Activated naive CD4-positive, alpha-beta T cell treated with anti-CD3 and anti-CD28 coated beads, Interleukin-2, amount 50 U/mL, for 72 hours (primary cell): ENCODE results near the gene UBASH3B. TPM values are rescaled to one million over a fixed set of nuclear protein-coding genes. Genes with fewer than 3 reads are reported as not detected.
A peak's percentile ranks its signal among the peaks of the same experiment; 100 is the strongest.

ENCODE experiments used
- ATAC-seq, 2 donors: fragments of 150-1000 bp; cut with Tn5 transposase; 2 replicates each; pipeline ENCODE4 v1.10.0; 2021; ENCODE audit warnings: mild to moderate bottlenecking in 2 of 2, moderate library complexity in 2 of 2
- DNase-seq, 2 donors: peaks; one replicate each; pipeline ENCODE4 v3.0.0; 2021 to 2022; ENCODE audit warnings: low spot score in 2 of 2
- H3K27ac Mint-ChIP-seq, 2 donors: one replicate each; pipeline ENCODE4 v1.8.0; 2022; ENCODE audit warnings: mild to moderate bottlenecking in 2 of 2, mixed read lengths in 2 of 2
- H3K36me3 Mint-ChIP-seq, 2 donors: one replicate each; pipeline ENCODE4 v1.8.0; 2022; ENCODE audit warnings: mixed read lengths in 2 of 2
- H3K9me3 Mint-ChIP-seq, 2 donors: one replicate each; pipeline ENCODE4 v1.8.0; 2022; ENCODE audit warnings: mixed read lengths in 2 of 2
- total RNA-seq, 2 donors: library from RNA; stranded (reverse); gene quantifications; one replicate each; pipeline ENCODE4 v1.2.3, GENCODE V29; 2022

Gene UBASH3B
- total RNA-seq, 2 donors from 2014 or later, result 11.6 to 26.0 TPM

GRCh38 chr11:122690384-122690783, 34.9 kb downstream of the UBASH3B start:
- Mint-ChIP-seq H3K36me3 (peaks cover 0 to 11% of the 10 kb centered on the region in 2 donors), H3K27ac (peak overlapping the region in 1 of 2 donors; percentile 78), H3K9me3 (peaks cover 3 to 4% of the 10 kb centered on the region in 2 donors)
- no peak for DNase-seq
- peak; percentile 43 to 60 for ATAC-seq

- ATAC-seq (peak; percentile 1 to 19), DNase-seq (no peak)
- H3K9me3 Mint-ChIP-seq, result peaks cover 3 to 4% of the 10 kb centered on the region in 2 donors
- H3K36me3 Mint-ChIP-seq, result peaks cover 0 to 11% of the 10 kb centered on the region in 2 donors
- H3K27ac Mint-ChIP-seq, result peak overlapping the region in 1 of 2 donors; percentile 78
Measured at GRCh38 chr11:122690801-122691548, 35.5 kb downstream of the UBASH3B start.

GRCh38 chr11:122691549-122692150, 36.1 kb downstream of the UBASH3B start:
- no peak for ATAC-seq
- no peak for DNase-seq
- Mint-ChIP-seq H3K27ac (peak overlapping the region in 1 of 2 donors; percentile 78), H3K36me3 (peaks cover 0 to 11% of the 10 kb centered on the region in 2 donors), H3K9me3 (peaks cover 3 to 4% of the 10 kb centered on the region in 2 donors)

- DNase-seq (no peak), ATAC-seq (no peak)
- peaks cover 0 to 11% of the 10 kb centered on the region in 2 donors for H3K36me3 Mint-ChIP-seq
- H3K27ac Mint-ChIP-seq, result no peak overlapping the region
- peaks cover 3 to 4% of the 10 kb centered on the region in 2 donors for H3K9me3 Mint-ChIP-seq
Measured at GRCh38 chr11:122692444-122692843, 36.9 kb downstream of the UBASH3B start.

- ATAC-seq (no peak), DNase-seq (no peak)
- Mint-ChIP-seq H3K27ac (no peak overlapping the region), H3K36me3 (peaks cover 0 to 11% of the 10 kb centered on the region in 2 donors), H3K9me3 (peaks cover 3 to 4% of the 10 kb centered on the region in 2 donors)
Measured at GRCh38 chr11:122695076-122695615, 39.6 kb downstream of the UBASH3B start.

- peak; percentile 51 to 65 for DNase-seq
- peaks cover 0 to 11% of the 10 kb centered on the region in 2 donors for H3K36me3 Mint-ChIP-seq
- peak overlapping the region in 1 of 2 donors; percentile 80 for H3K27ac Mint-ChIP-seq
- peaks cover 3 to 4% of the 10 kb centered on the region in 2 donors for H3K9me3 Mint-ChIP-seq
- ATAC-seq, result peak; percentile 64 to 79
Measured at GRCh38 chr11:122696662-122697061, 41.1 kb downstream of the UBASH3B start.

- peaks cover 5 to 8% of the 10 kb centered on the region in 2 donors for H3K36me3 Mint-ChIP-seq
- peaks cover 1 to 2% of the 10 kb centered on the region in 2 donors for H3K9me3 Mint-ChIP-seq
- H3K27ac Mint-ChIP-seq, result peak overlapping the region in 1 of 2 donors; percentile 62
- ATAC-seq (peak; percentile 79 to 93), DNase-seq (peak in 1 of 2 donors; percentile 31)
Measured at GRCh38 chr11:122697636-122698167, 42.2 kb downstream of the UBASH3B start.

GRCh38 chr11:122698392-122698791, 42.9 kb downstream of the UBASH3B start:
- ATAC-seq (no peak), DNase-seq (no peak)
- Mint-ChIP-seq H3K9me3 (no peaks in the 10 kb centered on the region), H3K27ac (peak overlapping the region in 1 of 2 donors; percentile 62), H3K36me3 (peaks cover 1 to 5% of the 10 kb centered on the region in 2 donors)

GRCh38 chr11:122700666-122701065, 45.1 kb downstream of the UBASH3B start:
- ATAC-seq (no peak), DNase-seq (no peak)
- H3K36me3 Mint-ChIP-seq, result peaks cover 5% of the 10 kb centered on the region in 2 donors
- peaks cover 0 to 5% of the 10 kb centered on the region in 2 donors for H3K9me3 Mint-ChIP-seq
- H3K27ac Mint-ChIP-seq, result no peak overlapping the region

GRCh38 chr11:122701143-122701542, 45.6 kb downstream of the UBASH3B start:
- no peak for ATAC-seq
- H3K36me3 Mint-ChIP-seq, result peaks cover 5% of the 10 kb centered on the region in 2 donors
- peaks cover 0 to 5% of the 10 kb centered on the region in 2 donors for H3K9me3 Mint-ChIP-seq
- no peak for DNase-seq
- no peak overlapping the region for H3K27ac Mint-ChIP-seq

GRCh38 chr11:122703541-122704272, 48.2 kb downstream of the UBASH3B start:
- Mint-ChIP-seq H3K9me3 (peaks cover 0 to 5% of the 10 kb centered on the region in 2 donors), H3K27ac (peak overlapping the region; percentile 69 to 70), H3K36me3 (peaks cover 5% of the 10 kb centered on the region in 2 donors)
- peak; percentile 80 to 90 for ATAC-seq
- DNase-seq, result peak in 1 of 2 donors; percentile 64

- Mint-ChIP-seq H3K36me3 (peaks cover 5% of the 10 kb centered on the region in 2 donors), H3K27ac (peak overlapping the region in 1 of 2 donors; percentile 38), H3K9me3 (peaks cover 0 to 5% of the 10 kb centered on the region in 2 donors)
- DNase-seq (no peak), ATAC-seq (no peak)
Measured at GRCh38 chr11:122705396-122705795, 49.9 kb downstream of the UBASH3B start.

- Mint-ChIP-seq H3K9me3 (peaks cover 0 to 5% of the 10 kb centered on the region in 2 donors), H3K27ac (no peak overlapping the region), H3K36me3 (peaks cover 5% of the 10 kb centered on the region in 2 donors)
- no peak for DNase-seq
- ATAC-seq, result no peak
Measured at GRCh38 chr11:122706291-122707088, 51.0 kb downstream of the UBASH3B start.

GRCh38 chr11:122707111-122707510, 51.6 kb downstream of the UBASH3B start:
- ATAC-seq (no peak), DNase-seq (no peak)
- peaks cover under 1 to 5% of the 10 kb centered on the region in 2 donors for H3K36me3 Mint-ChIP-seq
- peaks cover 0 to 5% of the 10 kb centered on the region in 2 donors for H3K9me3 Mint-ChIP-seq
- H3K27ac Mint-ChIP-seq, result no peak overlapping the region

- ATAC-seq (no peak), DNase-seq (no peak)
- Mint-ChIP-seq H3K9me3 (peaks cover 0 to 5% of the 10 kb centered on the region in 2 donors), H3K36me3 (peaks cover 0 to 5% of the 10 kb centered on the region in 2 donors), H3K27ac (no peak overlapping the region)
Measured at GRCh38 chr11:122707901-122708300, 52.4 kb downstream of the UBASH3B start.
